HUDEP-2 (cell line): ENCODE measurements around the gene USP48.
"Not testable (repeated sequence)": the region's sequence is repeated elsewhere in the genome, so short reads cannot be mapped to it uniquely, and the experiment has no call there.

Experiments used
- DNase-seq, 76 experiments: peaks; one replicate each; lab custom pipeline; 2025; ENCODE audit not compliant: unreplicated experiment in 76 of 76; lab: John Stamatoyannopoulos, UW

The USP48 gene

GRCh38 chr1:21641076-21641475 is 141.9 kb downstream of the USP48 start:
- no peak for DNase-seq

- DNase-seq, result no peak
These were observed 142.3 kb downstream of the USP48 start for GRCh38 chr1:21640653-21641052.

- DNase-seq, result peak in 2 of 76 experiments; percentile 8 to 12
These were observed 143.3 kb downstream of the USP48 start for GRCh38 chr1:21639594-21640041.

GRCh38 chr1:21638531-21639341 is 144.2 kb downstream of the USP48 start:
- peak in 62 of 76 experiments; percentile 13 to 77 (median 46) for DNase-seq

GRCh38 chr1:21637514-21637913 is 145.4 kb downstream of the USP48 start:
- DNase-seq, result no peak

GRCh38 chr1:21636029-21636428 is 146.9 kb downstream of the USP48 start:
- no peak for DNase-seq

- DNase-seq, result no peak
These were observed 148.0 kb downstream of the USP48 start for GRCh38 chr1:21634806-21635535.

- peak in 1 of 76 experiments; percentile 17 for DNase-seq
These were observed 148.8 kb downstream of the USP48 start for GRCh38 chr1:21633992-21634805.

- no peak for DNase-seq
These were observed 149.7 kb downstream of the USP48 start for GRCh38 chr1:21633141-21633755.

- DNase-seq, result peak in 72 of 76 experiments; percentile 27 to 90 (median 74)
These were observed 150.7 kb downstream of the USP48 start for GRCh38 chr1:21631944-21632887.

GRCh38 chr1:21631590-21631943 is 151.4 kb downstream of the USP48 start:
- DNase-seq, result not testable (repeated sequence)

GRCh38 chr1:21630571-21631343 is 152.2 kb downstream of the USP48 start:
- no peak for DNase-seq

GRCh38 chr1:21629971-21630370 is 153.0 kb downstream of the USP48 start:
- no peak for DNase-seq

- DNase-seq, result no peak
These were observed 154.1 kb downstream of the USP48 start for GRCh38 chr1:21628798-21629393.
